ENCODE data around the gene ILDR2.
A peak's percentile ranks its signal among the peaks of the same experiment; 100 is the strongest.
"Not testable (repeated sequence)": the region's sequence is repeated elsewhere in the genome, so short reads cannot be mapped to it uniquely, and the experiment has no call there.

The ILDR2 gene

GRCh38 chr1:166884040-166884642 lies 91.2 kb downstream of the ILDR2 start:
- H3K4me3 ChIP-seq (ENCODE audit: low read length), result no peak overlapping the region
- peak; percentile 48 for DNase-seq (ENCODE audit: low read depth)
- peak; percentile 63 for TF ChIP-seq CTCF (IDR thresholded peaks at IDR 0.05; ENCODE audit: insufficient read depth, low read depth, low read length, missing control alignments)

- peak; percentile 20 for DNase-seq (ENCODE audit: low read depth)
- no peak overlapping the region for H3K4me3 ChIP-seq (ENCODE audit: low read length)
- TF ChIP-seq CTCF (IDR thresholded peaks at IDR 0.05; ENCODE audit: insufficient read depth, low read depth, low read length, missing control alignments), result no peak
Measured at GRCh38 chr1:166882893-166883292, 92.4 kb downstream of the ILDR2 start.

- DNase-seq (ENCODE audit: low read depth); H3K4me3 ChIP-seq (ENCODE audit: low read length): not testable (repeated sequence)
Measured at GRCh38 chr1:166878173-166878917, 97.0 kb downstream of the ILDR2 start.

- peak overlapping the region; percentile 59 for H3K4me3 ChIP-seq (ENCODE audit: low read length)
- TF ChIP-seq CTCF (IDR thresholded peaks at IDR 0.05; ENCODE audit: insufficient read depth, low read depth, low read length, missing control alignments), result peak; percentile 38
- no peak for DNase-seq (ENCODE audit: low read depth)
Measured at GRCh38 chr1:166876540-166876838, 98.9 kb downstream of the ILDR2 start.

DNA sequence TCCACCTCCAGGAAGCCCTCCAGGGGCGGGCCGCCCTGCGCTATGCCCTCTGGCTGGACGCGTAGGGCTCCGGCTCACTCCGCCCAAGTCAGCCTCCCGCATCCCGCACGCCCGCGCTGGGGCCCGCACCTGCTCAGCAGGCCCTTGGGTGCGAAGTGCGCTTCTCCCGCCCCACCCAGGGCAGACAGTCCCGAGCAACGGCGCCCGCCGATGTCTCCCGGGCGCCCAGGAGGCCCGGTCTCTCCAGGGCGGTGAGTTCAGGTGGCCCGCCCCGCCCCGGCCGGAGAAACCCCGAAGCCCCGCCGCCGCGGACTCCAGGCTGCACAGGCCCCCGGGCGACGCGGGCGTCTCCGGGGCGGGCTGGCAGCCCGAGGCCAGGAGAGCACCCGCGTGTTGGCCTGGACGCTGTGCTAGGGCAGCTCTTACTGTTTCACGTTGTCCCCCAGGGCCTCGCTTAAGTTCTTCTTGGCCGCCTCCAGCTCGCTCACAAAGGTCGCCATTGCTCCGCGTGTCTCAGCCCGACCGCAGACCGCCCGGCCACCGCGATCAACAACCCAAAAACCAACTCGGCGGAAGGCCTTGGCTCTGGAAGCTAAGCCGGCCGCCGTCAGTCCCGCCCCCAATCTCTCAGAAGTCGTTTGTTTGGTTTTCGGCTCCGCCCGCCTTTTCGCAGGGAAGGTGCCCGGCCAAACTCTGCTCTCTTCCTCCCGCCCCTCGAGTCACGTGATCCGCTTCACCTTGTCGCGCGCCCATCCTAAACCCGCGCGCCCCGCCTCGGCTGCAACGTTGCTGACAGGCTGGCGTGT lies 99.4 kb downstream of the ILDR2 start, which contains the start of gene TADA1:
TSS of gene TADA1 (minus strand) at position 531 of the 806 bp plus-strand sequence. CDS start at position 500, 31 bp downstream.
- peak within 1 kb of the TSS; percentile 59 for H3K4me3 ChIP-seq (ENCODE audit: low read length)
- TF ChIP-seq CTCF (IDR thresholded peaks at IDR 0.05; ENCODE audit: insufficient read depth, low read depth, low read length, missing control alignments), result no peak

DNA sequence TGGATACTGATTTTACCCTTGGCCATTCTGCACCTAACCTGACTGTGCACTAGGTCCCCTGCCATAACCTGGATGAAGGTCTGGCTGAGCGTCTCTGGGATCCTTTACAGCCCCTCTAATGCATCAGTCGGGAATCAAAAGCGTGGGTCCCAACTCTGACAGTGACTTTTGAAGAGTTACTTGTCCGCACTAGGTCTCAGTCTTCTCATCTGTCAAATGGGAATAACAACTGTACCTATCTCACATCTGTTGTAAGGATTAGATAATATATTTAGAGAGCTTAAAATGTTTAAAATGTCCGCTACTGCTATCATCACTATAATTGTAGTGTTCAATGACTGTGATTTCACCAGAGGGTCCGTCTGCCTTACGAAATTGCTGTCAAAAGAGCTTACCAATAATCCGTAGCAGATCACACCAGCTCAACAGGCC lies 100.0 kb downstream of the ILDR2 start:
- H3K4me3 ChIP-seq (ENCODE audit: low read length), result peak overlapping the region; percentile 59
- no peak for DNase-seq (ENCODE audit: low read depth)
- TF ChIP-seq CTCF (IDR thresholded peaks at IDR 0.05; ENCODE audit: insufficient read depth, low read depth, low read length, missing control alignments), result no peak

More for the DNA sequence above, 99.4 kb downstream of the ILDR2 start, which contains the start of gene TADA1:
- DNase-seq (ENCODE audit: low read depth), result peak; percentile 99

DNA sequence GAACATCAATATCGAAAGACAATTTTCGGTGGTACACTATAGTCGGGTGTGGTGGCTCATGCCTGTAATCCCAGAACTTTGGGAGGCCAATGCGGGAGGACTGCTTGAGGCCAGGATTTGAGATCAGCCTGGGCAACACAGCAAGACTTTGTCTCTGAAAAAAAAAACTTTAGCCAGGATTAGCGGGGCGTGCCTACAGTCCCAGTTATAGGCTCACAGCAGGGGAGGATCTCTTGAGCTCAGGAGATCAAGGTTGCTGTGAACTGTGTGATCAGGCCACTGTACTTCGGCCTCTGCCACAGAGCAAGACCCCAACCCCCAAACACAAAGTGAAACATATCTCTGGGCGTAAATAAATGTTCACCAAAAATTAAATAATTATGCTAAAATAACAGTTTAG lies 100.9 kb downstream of the ILDR2 start:
- no peak for TF ChIP-seq CTCF (IDR thresholded peaks at IDR 0.05; ENCODE audit: insufficient read depth, low read depth, low read length, missing control alignments)
- no peak for DNase-seq (ENCODE audit: low read depth)
- H3K4me3 ChIP-seq (ENCODE audit: low read length), result no peak overlapping the region

All from epithelial cell of esophagus (primary cell).